ENCODE results near the gene GJA3.

GRCh38 chr13:20131057-20131832 lies 29.6 kb downstream of the GJA3 start:
- TF ChIP-seq, protein P1, sequence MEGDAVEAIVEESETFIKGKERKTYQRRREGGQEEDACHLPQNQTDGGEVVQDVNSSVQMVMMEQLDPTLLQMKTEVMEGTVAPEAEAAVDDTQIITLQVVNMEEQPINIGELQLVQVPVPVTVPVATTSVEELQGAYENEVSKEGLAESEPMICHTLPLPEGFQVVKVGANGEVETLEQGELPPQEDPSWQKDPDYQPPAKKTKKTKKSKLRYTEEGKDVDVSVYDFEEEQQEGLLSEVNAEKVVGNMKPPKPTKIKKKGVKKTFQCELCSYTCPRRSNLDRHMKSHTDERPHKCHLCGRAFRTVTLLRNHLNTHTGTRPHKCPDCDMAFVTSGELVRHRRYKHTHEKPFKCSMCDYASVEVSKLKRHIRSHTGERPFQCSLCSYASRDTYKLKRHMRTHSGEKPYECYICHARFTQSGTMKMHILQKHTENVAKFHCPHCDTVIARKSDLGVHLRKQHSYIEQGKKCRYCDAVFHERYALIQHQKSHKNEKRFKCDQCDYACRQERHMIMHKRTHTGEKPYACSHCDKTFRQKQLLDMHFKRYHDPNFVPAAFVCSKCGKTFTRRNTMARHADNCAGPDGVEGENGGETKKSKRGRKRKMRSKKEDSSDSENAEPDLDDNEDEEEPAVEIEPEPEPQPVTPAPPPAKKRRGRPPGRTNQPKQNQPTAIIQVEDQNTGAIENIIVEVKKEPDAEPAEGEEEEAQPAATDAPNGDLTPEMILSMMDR (IDR thresholded peaks at IDR 0.05; ENCODE audit: insufficient read depth, low read depth, low read length) = no peak
- TF ChIP-seq EZH2 (IDR thresholded peaks at IDR 0.05; ENCODE audit: insufficient read depth, low read length) = no peak

Data from astrocyte (in vitro differentiated cells and primary cell).